T-helper 1 cell (primary cell): ENCODE results near the gene OR2L8.
A peak's percentile ranks its signal among the peaks of the same experiment; 100 is the strongest.

Experiments used
- DNase-seq, 5 donors: peaks; one replicate each; pipeline ENCODE4 v3.0.0-alpha.2; 2012 to 2020
- total RNA-seq, 4 donors: gene quantifications; one replicate each; lab custom pipeline; 2026; lab: John Stamatoyannopoulos, UW

OR2L8 gene
- total RNA-seq, result 0 to 0.15 (median 0.14) reads per million in 4 donors

- DNase-seq, result no peak
Observed at GRCh38 chr1:247948558-247948957, at the start of gene OR2L8. Gene OR2L8, plus strand, starts transcription at chr1:247948858. Its CDS starts 0 bp downstream, at chr1:247948858.

GRCh38 chr1:247904122-247904521 lies 44.5 kb upstream of the OR2L8 start:
- DNase-seq, result no peak

- no peak for DNase-seq
Observed at GRCh38 chr1:247905181-247905580, 43.5 kb upstream of the OR2L8 start.

GRCh38 chr1:247905910-247906503 lies 42.7 kb upstream of the OR2L8 start:
- DNase-seq, result no peak

GRCh38 chr1:247906504-247907047 lies 42.1 kb upstream of the OR2L8 start:
- DNase-seq, result peak in 1 of 5 donors; percentile 10

- DNase-seq, result no peak
Observed at GRCh38 chr1:247908766-247909165, 39.9 kb upstream of the OR2L8 start.

GRCh38 chr1:247913786-247914185 lies 34.9 kb upstream of the OR2L8 start:
- DNase-seq, result no peak

- DNase-seq, result no peak
Observed at GRCh38 chr1:247914941-247915662, 33.6 kb upstream of the OR2L8 start.

GRCh38 chr1:247919952-247920351 lies 28.7 kb upstream of the OR2L8 start, which contains the start of gene OR2T8:
Gene OR2T8, plus strand, starts transcription at chr1:247920252. Its CDS starts 766 bp downstream, at chr1:247921018.
- no peak for DNase-seq

- no peak for DNase-seq
Observed at GRCh38 chr1:247923941-247924340, 24.7 kb upstream of the OR2L8 start.

GRCh38 chr1:247924868-247925267 lies 23.8 kb upstream of the OR2L8 start, which contains the start of gene OR2AJ1:
Gene OR2AJ1, plus strand, starts transcription at chr1:247924889. Its CDS starts 8,880 bp downstream, at chr1:247933769.
- DNase-seq, result no peak

GRCh38 chr1:247933989-247934388 lies 14.7 kb upstream of the OR2L8 start:
- DNase-seq, result no peak

GRCh38 chr1:247935781-247936180 lies 12.9 kb upstream of the OR2L8 start:
- no peak for DNase-seq

GRCh38 chr1:247936415-247936814 lies 12.2 kb upstream of the OR2L8 start:
- no peak for DNase-seq

- DNase-seq, result peak; percentile 44 to 83 (median 75)
Observed at GRCh38 chr1:247936965-247937734, 11.5 kb upstream of the OR2L8 start.

GRCh38 chr1:247942624-247943023 lies 6.0 kb upstream of the OR2L8 start:
- no peak for DNase-seq

GRCh38 chr1:247953408-247953807 lies 4.8 kb downstream of the OR2L8 start:
- DNase-seq, result no peak

GRCh38 chr1:247961791-247962190 lies 13.1 kb downstream of the OR2L8 start:
- DNase-seq, result no peak

- no peak for DNase-seq
Observed at GRCh38 chr1:247962911-247963588, 14.4 kb downstream of the OR2L8 start.

- no peak for DNase-seq
Observed at GRCh38 chr1:247964933-247965332, 16.3 kb downstream of the OR2L8 start, which contains the start of gene OR2AK2. Gene OR2AK2, plus strand, starts transcription at chr1:247965233. Its CDS starts 144 bp downstream, at chr1:247965377.

- DNase-seq, result no peak
Observed at GRCh38 chr1:247966532-247967204, 18.0 kb downstream of the OR2L8 start.

- DNase-seq, result no peak
Observed at GRCh38 chr1:247992986-247993385, 44.3 kb downstream of the OR2L8 start.
